ENCODE data around the gene GPR132.
A peak's percentile ranks its signal among the peaks of the same experiment; 100 is the strongest.
"Not testable (repeated sequence)": the region's sequence is repeated elsewhere in the genome, so short reads cannot be mapped to it uniquely, and the experiment has no call there.

GPR132 gene

DNA sequence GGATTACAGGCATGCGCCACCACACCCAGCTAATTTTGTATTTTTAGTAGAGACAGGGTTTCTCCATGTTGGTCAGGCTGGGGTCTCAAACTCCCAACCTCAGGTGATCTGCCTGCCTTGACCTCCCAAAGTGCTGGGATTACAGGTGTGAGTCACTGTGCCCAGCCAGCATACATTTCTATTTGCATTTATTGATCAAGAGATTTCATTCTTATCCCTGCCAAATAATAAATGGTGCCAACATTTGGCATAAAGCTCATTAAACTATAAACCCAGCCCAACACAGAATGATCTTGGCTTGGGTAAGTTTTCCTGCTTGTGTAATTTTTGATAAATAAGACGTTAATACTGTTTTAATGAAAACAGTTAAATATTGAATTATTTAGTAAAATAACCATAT is 29.6 kb downstream of the GPR132 start:
- not testable (repeated sequence) for DNase-seq

DNA sequence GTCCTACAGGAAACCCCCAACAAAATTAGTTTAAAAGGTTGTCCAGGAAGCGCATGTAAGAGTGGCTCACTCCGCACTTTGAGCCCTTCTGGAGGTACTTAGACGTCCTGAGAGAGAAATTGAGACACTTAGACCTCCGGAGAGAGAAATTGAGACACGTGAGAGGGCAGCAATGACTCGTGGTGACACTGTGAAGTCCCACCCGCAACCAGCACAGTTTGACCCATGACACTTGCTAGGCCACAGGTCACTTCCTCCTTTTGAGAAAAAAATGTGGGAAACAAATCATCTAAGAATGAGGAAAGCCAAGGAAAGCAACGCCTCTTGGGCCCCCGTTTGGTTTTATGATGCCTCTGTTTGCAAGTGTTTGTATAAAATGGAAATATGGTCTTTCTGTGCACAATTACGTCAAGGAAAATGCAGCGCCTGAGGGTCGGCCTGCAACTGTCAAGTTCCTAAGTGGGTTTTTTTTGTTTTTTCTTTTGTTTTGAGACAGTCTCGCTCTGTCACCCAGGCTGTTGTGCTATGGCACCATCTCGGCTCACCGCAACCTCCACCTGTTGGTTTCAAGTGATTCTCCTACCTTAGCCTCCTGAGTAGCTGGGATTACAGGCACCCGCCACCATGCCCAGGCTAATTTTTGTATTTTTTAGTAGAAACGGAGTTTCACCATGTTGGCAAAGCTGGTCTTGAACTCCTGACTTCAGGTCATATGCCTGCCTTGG is 30.8 kb downstream of the GPR132 start:
- DNase-seq: no peak

- not testable (repeated sequence) for DNase-seq
Observed at GRCh38 chr14:105033412-105033900, 31.8 kb downstream of the GPR132 start.

DNA sequence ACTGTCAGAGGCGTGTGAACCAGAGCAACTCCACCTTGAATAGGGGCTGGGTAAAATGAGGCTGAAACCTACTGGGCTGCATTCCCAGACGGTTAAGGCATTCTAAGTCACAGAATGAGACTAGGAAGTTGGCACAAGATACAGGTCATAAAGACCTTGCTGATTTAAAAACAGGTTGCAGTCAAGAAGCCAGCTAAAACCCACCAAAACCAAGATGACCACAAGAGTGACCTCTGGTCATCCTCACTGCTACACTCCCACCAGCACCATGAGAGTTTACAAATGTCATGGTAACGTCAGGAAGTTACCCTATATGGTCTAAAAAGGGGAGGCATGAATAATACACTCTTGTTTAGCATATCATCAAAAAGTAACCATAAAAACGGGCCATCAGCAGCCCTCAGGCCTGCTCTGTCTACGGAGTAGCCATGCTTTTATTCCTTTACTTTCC is 32.8 kb downstream of the GPR132 start:
- DNase-seq: not testable (repeated sequence)

DNA sequence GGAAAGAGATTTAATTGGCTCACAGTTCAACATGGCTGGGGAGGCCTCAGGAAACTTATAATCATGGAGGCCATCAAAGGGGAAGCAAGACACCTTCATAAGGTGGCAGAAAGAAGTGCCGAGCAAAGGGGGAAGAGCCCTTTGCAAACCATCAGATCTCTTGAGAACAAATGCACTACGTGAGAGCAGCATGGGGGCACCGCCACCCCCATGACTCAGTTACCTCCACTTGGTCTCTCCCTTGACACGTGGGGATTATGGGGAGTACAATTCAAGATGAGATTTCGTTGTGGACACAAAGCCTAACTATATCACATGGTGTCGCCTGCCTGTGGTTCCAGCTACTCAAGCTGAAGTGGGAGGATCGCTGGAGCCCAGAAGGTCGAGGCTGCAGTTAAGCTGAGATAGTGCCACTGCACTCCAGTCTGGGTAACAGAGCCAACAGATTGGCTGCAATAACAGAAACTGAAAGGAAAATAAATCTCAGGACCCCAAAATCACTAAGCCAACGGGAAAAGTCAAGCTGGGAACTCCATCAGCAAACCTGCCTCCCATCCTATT is 34.3 kb downstream of the GPR132 start:
- DNase-seq: no peak

DNA sequence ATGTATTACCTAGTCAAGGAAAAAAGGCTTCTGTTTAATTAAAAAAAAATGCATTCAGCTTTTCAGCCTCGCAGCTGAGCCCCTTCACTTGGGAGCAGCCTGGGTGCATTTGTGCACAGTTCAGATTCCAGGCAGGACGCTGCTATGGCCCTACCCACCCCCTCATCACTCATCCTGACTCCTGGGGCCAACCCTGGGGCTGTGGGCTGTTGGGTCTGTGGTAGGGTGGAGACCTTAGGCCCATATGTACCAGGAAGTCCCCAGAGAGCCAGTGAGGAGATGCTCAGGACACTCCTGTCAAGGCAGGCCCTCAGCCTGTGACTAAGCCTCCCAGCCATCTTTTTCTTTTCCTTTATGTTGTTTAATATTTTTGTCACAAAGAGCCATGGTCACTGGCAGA is 35.0 kb downstream of the GPR132 start:
- DNase-seq: no peak

- no peak for DNase-seq
Observed at GRCh38 chr14:105029402-105029801, 35.8 kb downstream of the GPR132 start.

- no peak for DNase-seq
Observed at GRCh38 chr14:105028251-105028927, 36.8 kb downstream of the GPR132 start.

DNA sequence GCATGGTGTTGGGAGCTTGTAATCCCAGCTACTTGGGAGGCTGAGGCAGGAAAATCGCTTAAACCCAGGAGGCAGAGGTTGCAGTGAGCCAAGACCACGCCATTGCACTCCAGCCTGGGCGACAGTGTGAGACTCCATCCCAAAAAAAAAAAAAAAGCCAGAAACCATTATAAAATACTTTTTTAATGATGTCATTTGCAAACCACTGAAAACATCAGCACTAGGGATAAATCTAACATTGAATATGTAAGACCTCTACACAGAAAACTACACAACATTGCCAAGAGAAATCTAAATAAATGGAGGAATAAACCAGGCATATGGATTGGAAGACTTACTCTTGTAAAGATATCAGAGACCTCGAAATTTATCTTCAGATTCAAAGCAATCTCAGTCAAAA is 37.5 kb downstream of the GPR132 start:
- DNase-seq: not testable (repeated sequence)

DNA sequence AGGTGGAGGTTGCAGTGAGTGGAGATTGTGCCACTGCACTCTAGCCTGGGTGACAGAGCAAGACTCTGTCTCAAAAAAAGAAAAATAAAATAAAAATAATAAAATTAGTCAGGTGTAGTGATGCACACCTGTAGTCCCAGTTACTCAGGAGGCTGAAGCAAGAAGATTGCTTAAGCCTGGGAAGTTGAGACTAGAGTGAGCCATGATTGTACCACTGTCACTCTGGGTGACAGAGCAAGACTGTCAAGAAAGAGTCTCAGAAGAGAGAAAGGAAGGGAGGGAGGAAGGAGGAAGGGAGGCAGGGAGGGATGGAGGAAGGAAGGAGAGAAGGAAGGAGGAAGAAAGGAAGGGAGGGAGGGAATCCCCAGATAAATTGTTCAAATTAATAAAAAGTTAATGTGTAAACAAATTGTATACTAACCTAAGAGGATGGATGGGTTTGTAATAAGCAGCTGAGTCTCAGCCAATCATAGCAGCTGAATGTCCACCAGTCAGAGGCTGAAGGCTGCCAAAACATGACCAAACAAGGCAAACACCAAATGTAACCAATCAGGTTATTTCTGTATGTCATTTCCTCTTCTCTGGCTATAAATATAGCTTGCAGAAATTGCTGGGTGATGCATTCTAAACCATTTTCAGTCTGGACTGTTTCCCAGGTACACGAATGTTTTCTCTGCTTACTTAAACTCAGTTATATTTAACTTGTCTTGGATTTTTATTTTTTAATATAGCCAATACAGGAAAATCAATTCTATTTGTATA is 38.2 kb downstream of the GPR132 start:
- no peak for DNase-seq

- DNase-seq: no peak
Observed at GRCh38 chr14:105026033-105026785, 39.0 kb downstream of the GPR132 start.

DNA sequence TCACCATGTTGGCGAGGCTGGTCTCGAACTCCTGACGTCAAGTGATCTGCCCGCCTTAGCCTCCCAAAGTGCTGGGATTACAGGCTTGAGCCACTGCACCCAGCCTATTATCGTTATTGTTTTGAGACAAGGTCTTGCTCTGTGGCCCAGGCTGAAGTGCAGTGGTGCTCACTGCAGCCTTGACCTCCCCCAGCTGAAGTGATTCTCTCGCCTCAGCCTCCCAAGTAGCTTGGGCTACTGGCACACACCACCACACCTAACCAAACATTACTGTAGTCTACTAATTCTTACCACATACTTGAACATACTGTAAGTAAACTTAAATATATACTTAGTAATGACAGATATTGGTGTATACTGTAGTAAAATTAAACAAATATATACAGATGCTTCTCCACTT is 39.8 kb downstream of the GPR132 start:
- DNase-seq: no peak

DNA sequence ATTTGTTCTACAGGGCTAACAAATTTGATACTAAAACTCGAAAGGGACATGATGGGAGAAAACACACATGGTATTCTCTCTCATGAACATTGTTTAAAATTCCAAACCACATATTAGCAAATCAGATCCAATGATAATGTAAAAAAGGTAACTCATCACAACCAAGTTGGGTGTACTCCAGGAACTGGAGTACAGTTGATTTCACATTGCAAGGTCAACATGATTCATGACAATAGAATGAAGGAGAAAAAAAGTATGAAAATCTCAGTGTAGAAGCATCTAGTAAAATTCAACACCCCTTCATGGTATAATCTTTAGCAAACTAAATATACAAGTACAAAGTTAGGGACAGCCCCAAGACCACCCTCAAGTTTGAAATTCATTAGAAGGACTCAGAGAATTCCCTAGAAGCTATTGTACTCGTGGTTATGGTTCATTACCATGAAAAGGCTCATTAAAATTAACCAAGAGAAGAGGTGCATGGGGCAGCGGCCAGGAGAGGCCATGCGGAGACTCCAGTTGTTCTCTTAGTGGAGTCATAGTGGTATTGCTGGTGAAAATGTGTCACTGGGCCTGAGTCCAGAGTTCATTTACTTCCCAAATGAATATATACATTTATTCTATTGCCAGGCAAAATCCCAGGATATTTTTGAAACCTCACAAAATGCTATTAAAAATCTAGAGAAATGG is 41.3 kb downstream of the GPR132 start:
- no peak for DNase-seq

- DNase-seq: no peak
Observed at GRCh38 chr14:105023144-105023543, 42.1 kb downstream of the GPR132 start.

GRCh38 chr14:105022276-105022670 is 43.0 kb downstream of the GPR132 start:
- no peak for DNase-seq

DNA sequence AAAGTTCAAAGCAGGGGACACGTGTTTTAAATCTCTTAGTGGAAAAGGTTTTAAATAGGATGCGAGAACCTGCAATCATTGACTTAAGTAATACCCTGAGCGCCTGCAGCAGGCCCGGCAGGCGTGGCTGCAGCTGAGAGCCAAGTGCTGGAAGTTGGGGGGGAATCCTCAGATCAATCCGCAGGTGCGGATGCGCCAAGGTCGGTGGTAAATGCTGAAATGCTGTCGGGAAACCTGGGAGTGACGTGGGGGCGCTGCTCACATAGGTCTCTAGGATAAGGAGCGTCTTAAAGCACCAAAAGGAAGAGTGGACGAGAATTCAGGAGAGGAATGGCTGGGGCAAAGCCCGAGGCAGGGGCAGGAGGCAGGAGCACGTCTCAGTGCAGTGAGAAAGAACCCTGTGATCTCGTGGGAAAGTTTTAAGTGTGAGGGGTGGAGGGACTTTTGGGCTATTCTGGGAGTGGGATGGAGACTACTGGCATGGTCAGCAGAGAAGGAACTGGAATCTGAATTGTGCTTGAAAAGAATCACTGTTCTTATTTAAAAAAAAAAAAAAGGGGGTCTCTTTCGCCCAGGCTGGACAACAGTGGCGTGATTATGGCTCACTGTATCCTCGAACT is 43.5 kb downstream of the GPR132 start:
- DNase-seq: no peak

DNA sequence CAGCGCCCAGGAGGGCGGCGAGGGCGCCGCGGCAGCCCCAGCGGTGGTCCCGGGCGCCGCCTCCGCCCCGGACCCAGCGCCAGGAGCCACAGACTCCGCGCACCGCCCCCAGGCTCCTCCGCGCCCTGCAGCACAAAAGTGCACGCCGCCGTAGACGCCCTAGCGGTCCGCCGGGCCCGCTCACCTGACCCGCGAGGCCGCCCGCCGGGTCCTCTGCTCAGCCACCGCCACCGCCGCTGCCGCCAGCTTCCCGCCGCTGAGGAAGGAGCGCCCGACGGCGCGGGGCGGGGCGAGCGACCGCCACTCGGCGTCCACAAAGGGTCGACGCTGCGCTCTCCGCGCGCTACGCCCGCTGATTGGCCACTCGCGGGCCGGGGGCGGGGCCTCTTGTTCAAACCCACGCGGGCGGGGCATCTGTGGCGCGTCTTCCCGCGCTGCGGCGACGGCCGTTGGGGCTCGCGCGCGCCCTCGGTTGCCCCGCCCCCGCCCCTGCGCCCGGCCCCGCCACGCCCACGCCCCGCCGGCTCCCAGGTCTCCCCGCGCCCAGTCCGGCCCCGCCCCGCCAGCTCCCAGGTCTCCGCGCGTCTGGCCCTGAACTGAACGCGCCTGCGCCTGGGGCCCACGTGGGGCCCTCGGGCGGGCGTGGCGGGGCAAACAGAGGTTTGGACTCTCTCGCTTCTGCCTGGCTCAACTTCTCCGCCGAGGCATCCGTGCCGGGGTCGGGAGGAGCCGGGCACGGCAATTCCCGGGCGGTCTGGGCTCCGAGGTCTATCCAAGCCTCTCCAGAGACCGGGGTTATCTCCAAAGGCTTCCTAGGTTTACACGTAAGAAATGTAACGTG is 44.2 kb downstream of the GPR132 start, which contains the start of gene CDCA4:
TSS of gene CDCA4 (minus strand) at position 269 of the 841 bp plus-strand sequence. CDS start 9,154 bp downstream, outside the sequence.
- peak; percentile 99 for DNase-seq

- DNase-seq: peak; percentile 73
Observed at GRCh38 chr14:105019861-105020814, 45.1 kb downstream of the GPR132 start.

GRCh38 chr14:105018414-105018813 is 46.8 kb downstream of the GPR132 start:
- DNase-seq: no peak
